COLO668 (cell line): ENCODE data around the gene GARNL3.

Experiments used
- DNase-seq: peaks from one replicate; lab custom pipeline; 2025; ENCODE audit not compliant: unreplicated experiment; lab: John Stamatoyannopoulos, UW

The GARNL3 gene

GRCh38 chr9:127305838-127306226 lies 41.3 kb downstream of the GARNL3 start:
- DNase-seq: peak; percentile 9

GRCh38 chr9:127307802-127308201 lies 43.2 kb downstream of the GARNL3 start:
- DNase-seq: peak; percentile 9

- DNase-seq: no peak
Measured at GRCh38 chr9:127308652-127309434, 44.3 kb downstream of the GARNL3 start.

GRCh38 chr9:127309715-127310114 lies 45.1 kb downstream of the GARNL3 start:
- DNase-seq: no peak

GRCh38 chr9:127311239-127311741 lies 46.7 kb downstream of the GARNL3 start:
- DNase-seq: peak; percentile 24

DNA sequence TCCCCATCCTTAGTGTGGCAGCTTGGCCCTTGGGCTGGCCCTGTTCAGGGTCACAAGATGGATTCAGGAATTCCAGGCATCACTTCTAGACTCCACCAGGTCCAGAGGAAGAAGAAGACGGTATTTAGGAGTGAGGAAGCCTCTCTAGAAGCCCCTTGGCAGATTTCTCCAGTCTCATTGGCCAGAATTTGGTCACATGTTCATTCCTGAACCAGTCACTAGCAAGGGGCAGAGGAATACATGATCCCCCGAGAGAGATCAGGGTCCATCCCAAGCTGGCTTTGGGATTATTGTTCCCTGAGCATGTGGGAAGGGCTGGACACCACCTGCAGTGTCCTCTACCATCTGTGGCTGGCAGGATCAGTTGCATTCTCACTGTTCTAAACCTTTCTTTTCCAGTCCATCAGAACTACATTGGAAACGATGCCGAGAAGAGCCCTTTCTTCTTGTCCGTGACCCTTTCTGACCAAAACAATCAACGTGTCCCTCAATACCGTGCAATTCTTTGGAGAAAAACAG lies 48.5 kb downstream of the GARNL3 start:
- DNase-seq: no peak

DNA sequence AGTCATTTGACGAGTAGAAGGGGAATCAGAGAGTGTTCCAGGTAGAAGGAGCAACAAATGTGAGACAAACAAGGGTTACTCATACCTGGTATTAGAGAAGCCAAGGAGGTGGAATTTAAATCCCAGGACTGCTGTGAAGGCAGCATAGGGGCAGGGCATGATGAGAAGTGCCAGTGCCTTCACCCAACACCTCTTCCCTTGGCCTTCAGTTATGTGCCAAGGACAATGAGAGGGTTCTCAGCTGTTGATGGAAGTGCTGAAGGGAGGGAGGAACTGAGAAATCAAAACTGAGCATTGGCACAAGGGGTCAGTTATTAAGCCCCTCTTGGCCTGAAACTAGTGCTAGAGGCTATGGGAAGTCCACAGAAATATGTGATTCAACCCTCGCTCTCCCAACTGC lies 50.3 kb downstream of the GARNL3 start:
- DNase-seq: no peak

- DNase-seq: no peak
Measured at GRCh38 chr9:127316586-127317323, 52.2 kb downstream of the GARNL3 start.

DNA sequence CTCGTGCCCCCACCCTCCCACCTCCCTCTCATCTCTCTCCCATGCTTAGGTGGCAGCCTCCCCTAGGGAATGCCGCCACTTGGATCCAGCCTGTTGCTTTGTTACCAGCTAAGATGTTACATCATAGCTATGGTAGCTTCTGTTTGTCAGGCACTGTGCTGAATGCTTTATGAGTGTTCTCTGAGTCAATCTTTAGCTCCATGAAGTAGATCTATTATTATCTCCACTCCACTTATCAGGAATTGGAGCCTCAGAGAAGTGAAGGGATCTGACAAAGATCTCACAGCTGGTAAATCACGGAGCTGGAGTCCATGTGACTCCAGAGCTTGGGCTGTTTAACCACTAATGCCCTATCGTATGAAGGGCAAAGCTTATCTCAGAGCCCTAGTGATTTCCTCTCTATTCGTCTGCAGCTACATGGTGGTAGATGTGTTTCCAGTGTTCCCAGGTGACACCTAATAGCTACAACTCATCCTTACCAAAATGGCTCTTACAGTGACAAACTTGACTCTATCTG lies 54.1 kb downstream of the GARNL3 start:
- no peak for DNase-seq

DNA sequence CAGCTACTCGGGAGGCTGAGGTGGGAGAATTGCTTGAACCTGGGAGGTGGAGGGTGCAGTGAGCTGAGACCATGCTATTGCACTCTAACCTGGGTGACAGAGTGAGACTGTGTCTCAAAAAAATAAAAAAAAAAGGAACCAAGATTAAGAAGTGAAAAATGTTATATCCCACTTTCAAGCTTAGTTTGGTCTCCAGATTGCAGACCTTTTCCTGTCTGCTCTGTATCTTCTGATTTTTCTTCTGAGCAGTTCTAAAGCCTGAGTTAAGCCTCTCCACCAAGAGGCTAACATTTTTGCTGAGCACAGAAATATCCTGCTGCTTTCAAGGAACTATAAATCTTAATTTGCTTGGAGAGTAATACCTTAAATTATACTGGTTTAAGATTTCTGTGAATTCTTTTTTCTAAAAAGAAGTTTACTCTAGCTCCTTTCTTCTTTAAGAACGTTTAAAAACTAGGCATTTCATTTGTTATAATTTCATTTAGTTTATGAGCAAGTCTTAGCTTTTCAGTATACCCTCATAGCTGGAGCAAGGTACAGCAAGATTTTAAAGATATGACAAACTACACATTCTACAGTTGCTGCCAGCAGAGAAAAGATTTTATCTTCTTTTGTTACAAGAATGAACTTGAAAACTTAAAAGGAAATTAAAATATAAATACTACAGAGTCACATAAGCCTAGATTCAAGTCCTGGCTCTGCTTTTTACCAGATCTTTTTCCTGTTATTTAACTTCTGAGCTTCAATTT lies 55.0 kb downstream of the GARNL3 start:
- DNase-seq: no peak

- no peak for DNase-seq
Measured at GRCh38 chr9:127320115-127320378, 55.5 kb downstream of the GARNL3 start.

GRCh38 chr9:127323393-127323792 lies 58.8 kb downstream of the GARNL3 start:
- no peak for DNase-seq

- peak; percentile 20 for DNase-seq
Measured at GRCh38 chr9:127330501-127330900, 65.9 kb downstream of the GARNL3 start.

DNA sequence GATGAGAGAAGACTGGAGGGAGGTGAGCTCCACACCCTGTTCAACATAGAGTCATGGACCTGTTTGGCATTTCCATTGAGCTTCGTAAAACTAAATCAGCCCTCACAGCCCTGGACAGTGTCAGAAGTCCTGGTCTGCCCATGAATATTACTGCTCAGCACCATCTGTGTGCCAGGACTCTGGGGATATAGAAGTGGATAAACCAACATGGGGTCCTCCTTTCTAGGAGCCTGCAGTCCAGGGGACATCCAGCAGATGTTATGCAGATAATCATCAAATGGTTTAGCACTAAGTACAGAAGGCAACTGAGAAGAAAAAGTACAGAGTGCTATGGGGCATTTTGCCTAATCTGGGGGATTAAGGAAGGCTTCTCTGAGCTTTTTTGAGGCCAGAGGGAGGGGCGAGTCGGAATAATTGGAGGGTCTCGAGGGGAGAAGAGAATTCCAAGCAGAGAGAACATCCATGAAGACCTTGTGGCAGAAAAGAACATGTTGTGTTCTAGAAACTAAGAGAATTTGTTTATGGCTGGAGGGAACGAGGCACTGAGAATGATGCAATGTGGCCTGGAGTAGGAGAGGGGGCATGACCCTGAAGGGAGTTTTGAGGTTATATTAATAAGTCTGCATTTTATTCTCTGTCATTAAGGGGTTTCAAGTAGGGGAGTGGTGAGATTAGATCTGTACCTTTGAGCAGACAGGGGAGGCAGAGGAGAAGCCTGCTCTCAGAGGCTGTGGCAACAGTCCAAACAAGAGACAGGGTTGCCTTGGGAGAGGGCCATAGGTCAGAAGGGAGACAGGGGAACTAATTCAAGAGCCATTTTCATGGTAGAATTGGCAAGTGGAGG lies 68.9 kb downstream of the GARNL3 start:
- no peak for DNase-seq

DNA sequence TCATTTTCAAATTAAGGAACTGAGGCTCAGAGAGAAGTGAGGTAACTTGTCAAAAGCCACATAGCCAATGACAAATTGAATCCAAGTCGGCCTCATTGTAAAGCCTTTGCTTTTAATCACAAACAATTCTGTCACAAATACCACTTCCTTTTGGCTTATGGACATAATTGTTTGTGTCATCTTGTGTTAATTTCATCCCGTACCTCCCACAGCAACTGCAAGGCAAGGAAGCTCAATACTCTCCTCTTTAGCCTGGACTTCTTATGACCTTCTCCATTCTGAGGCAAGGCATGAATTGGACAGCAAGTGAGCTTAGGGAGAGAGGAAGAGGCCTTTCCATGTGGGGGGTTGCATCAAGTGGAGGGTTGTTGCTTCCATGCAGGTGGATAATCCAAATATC lies 70.2 kb downstream of the GARNL3 start:
- no peak for DNase-seq

GRCh38 chr9:127336086-127336485 lies 71.5 kb downstream of the GARNL3 start:
- DNase-seq: no peak

- DNase-seq: no peak
Measured at GRCh38 chr9:127336506-127337352, 72.2 kb downstream of the GARNL3 start.

- no peak for DNase-seq
Measured at GRCh38 chr9:127340721-127341120, 76.1 kb downstream of the GARNL3 start.

DNA sequence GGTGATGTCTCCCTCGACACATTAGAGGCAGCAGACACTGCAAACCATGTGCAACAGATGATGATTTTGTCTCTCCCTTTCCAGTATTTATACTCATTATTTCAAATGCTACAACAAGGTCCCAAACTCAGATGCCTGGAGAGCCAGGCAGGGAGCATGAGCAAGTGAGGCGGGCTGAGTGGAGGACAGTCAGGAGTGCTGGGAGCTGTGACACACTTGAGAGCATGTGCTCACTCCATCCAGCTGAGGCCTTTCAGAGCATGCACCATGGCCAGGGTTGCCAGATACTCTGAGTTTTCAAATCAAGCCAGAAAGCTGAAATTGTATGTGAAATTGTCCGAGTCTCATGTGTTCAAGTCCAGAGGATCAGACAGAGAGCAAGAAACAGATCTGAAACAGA lies 76.6 kb downstream of the GARNL3 start:
- no peak for DNase-seq
